H9 (cell line): ENCODE data around the gene OR2T10. TPM values are rescaled to one million over a fixed set of nuclear protein-coding genes. Genes with fewer than 3 reads are reported as not detected.
"Not testable (repeated sequence)": the region's sequence is repeated elsewhere in the genome, so short reads cannot be mapped to it uniquely, and the experiment has no call there.

Experiments
- DNase-seq: peaks from one replicate; pipeline ENCODE4 v3.0.0-alpha.2; 2017
- H2AFZ ChIP-seq: one replicate; pipeline ENCODE4 v1.6.1; 2013; ENCODE audit warnings: mild to moderate bottlenecking, low read length, control low read depth, moderate library complexity
- H2AK5ac ChIP-seq: 2 replicates; pipeline ENCODE4 v1.6.1; 2013; ENCODE audit warnings: low read length, control low read depth, mixed read lengths; ENCODE audit not compliant: insufficient read length
- H2BK120ac ChIP-seq: one replicate; pipeline ENCODE4 v1.6.1; 2013; ENCODE audit warnings: low read depth, mild to moderate bottlenecking, low read length, control low read depth, inconsistent platforms; ENCODE audit not compliant: poor library complexity, severe bottlenecking
- H2BK12ac ChIP-seq: 2 replicates; pipeline ENCODE4 v1.6.1; 2013; ENCODE audit warnings: low read length, control low read depth, mixed read lengths, low read depth; ENCODE audit not compliant: insufficient read length
- H2BK15ac ChIP-seq: 2 replicates; pipeline ENCODE4 v1.6.1; 2013; ENCODE audit warnings: low read depth, low read length, control low read depth
- H2BK20ac ChIP-seq: one replicate; pipeline ENCODE4 v1.6.1; 2013; ENCODE audit warnings: low read depth, mild to moderate bottlenecking, low read length, control low read depth, inconsistent platforms; ENCODE audit not compliant: poor library complexity, severe bottlenecking
- H2BK5ac ChIP-seq: 2 replicates; pipeline ENCODE4 v1.6.1; 2013; ENCODE audit warnings: low read length, control low read depth, mixed read lengths; ENCODE audit not compliant: insufficient read length
- H3K14ac ChIP-seq: 2 replicates; pipeline ENCODE4 v1.6.1; 2013; ENCODE audit warnings: low read length, control low read depth; ENCODE audit not compliant: insufficient read depth
- H3K18ac ChIP-seq: 2 replicates; pipeline ENCODE4 v1.6.1; 2013; ENCODE audit warnings: low read depth, mild to moderate bottlenecking, mixed read lengths, low read length, control low read depth; ENCODE audit not compliant: insufficient read length
- H3K23ac ChIP-seq: 2 replicates; pipeline ENCODE4 v1.6.1; 2013; ENCODE audit warnings: low read length, control low read depth, mixed read lengths, low read depth; ENCODE audit not compliant: insufficient read length
- H3K23me2 ChIP-seq: 2 replicates; pipeline ENCODE4 v1.6.1; 2013; ENCODE audit warnings: low read depth, mild to moderate bottlenecking, mixed read lengths, low read length, control low read depth; ENCODE audit not compliant: insufficient read length, poor library complexity, severe bottlenecking
- H3K27ac ChIP-seq: 2 replicates; pipeline ENCODE4 v1.5.1; 2013; ENCODE audit warnings: low read length, control low read depth, mixed read lengths, low read depth; ENCODE audit not compliant: insufficient read length
- H3K27me3 ChIP-seq: 2 replicates; pipeline ENCODE4 v1.6.1; 2013; ENCODE audit warnings: low read length, control low read depth, inconsistent platforms; ENCODE audit not compliant: insufficient read depth
- H3K4ac ChIP-seq: 2 replicates; pipeline ENCODE4 v1.6.1; 2013; ENCODE audit warnings: low read depth, mild to moderate bottlenecking, control low read depth, inconsistent platforms, low read length, moderate library complexity
- H3K4me1 ChIP-seq: 2 replicates; pipeline ENCODE4 v1.6.1; 2013; ENCODE audit warnings: low read length, control low read depth, inconsistent platforms; ENCODE audit not compliant: insufficient read depth
- H3K4me2 ChIP-seq: 2 replicates; pipeline ENCODE4 v1.6.1; 2013; ENCODE audit warnings: low read length, control low read depth, mixed read lengths; ENCODE audit not compliant: insufficient read length, insufficient read depth
- H3K56ac ChIP-seq: 2 replicates; pipeline ENCODE4 v1.6.1; 2013; ENCODE audit warnings: low read depth, mild to moderate bottlenecking, mixed read lengths, low read length, control low read depth; ENCODE audit not compliant: insufficient read length
- H3K79me1 ChIP-seq: 2 replicates; pipeline ENCODE4 v1.6.1; 2013; ENCODE audit warnings: low read depth, mild to moderate bottlenecking, moderate library complexity, low read length, control low read depth, inconsistent platforms; ENCODE audit not compliant: insufficient read depth, poor library complexity, severe bottlenecking
- H3K79me2 ChIP-seq: 2 replicates; pipeline ENCODE4 v1.6.1; 2013; ENCODE audit warnings: low read length, control low read depth, inconsistent platforms; ENCODE audit not compliant: insufficient read depth
- H3K9ac ChIP-seq: 2 replicates; pipeline ENCODE4 v1.6.1; 2013; ENCODE audit warnings: low read length, control low read depth, mixed read lengths; ENCODE audit not compliant: insufficient read length; ENCODE audit errors: extremely low read depth
- H3K9me3 ChIP-seq: one replicate; pipeline ENCODE4 v1.6.1; 2013; ENCODE audit warnings: low read depth, low read length, inconsistent platforms; ENCODE audit not compliant: control insufficient read depth
- H3T11ph ChIP-seq: one replicate; pipeline ENCODE4 v1.6.1; 2013; ENCODE audit warnings: mild to moderate bottlenecking, low read length, control low read depth, inconsistent platforms
- H4K20me1 ChIP-seq: one replicate; pipeline ENCODE4 v1.6.1; 2013; ENCODE audit not compliant: control insufficient read depth, insufficient read length, insufficient read depth
- H4K5ac ChIP-seq: 2 replicates; pipeline ENCODE4 v1.6.1; 2013; ENCODE audit warnings: low read depth, mild to moderate bottlenecking, mixed read lengths, low read length, control low read depth; ENCODE audit not compliant: insufficient read length
- H4K8ac ChIP-seq: replicated peaks from 2 replicates; pipeline ENCODE4 v1.6.1; 2013; ENCODE audit warnings: low read length, control low read depth, mixed read lengths, low read depth; ENCODE audit not compliant: insufficient read length
- H4K91ac ChIP-seq: 2 replicates; pipeline ENCODE4 v1.6.1; 2013; ENCODE audit warnings: low read depth, mild to moderate bottlenecking, moderate library complexity, mixed read lengths, low read length, control low read depth; ENCODE audit not compliant: insufficient read length
- H3K27ac Mint-ChIP-seq, 3 experiments: 2 replicates in 2 of 3; 3 replicates in 1 of 3; pipeline ENCODE4 v1.8.0; 2020 to 2021; ENCODE audit warnings: mixed read lengths in 3 of 3, mild to moderate bottlenecking in 1 of 3, moderate library complexity in 1 of 3
- H3K27me3 Mint-ChIP-seq: 2 replicates; pipeline ENCODE4 v1.8.0; 2021; ENCODE audit warnings: low read depth, mild to moderate bottlenecking, moderate library complexity, mixed read lengths
- H3K36me3 Mint-ChIP-seq, 3 experiments: 2 replicates in 2 of 3; 3 replicates in 1 of 3; pipeline ENCODE4 v1.8.0; 2020 to 2021; ENCODE audit warnings: low read depth in 3 of 3, mixed read lengths in 3 of 3; ENCODE audit not compliant: insufficient read depth in 1 of 3
- H3K4me1 Mint-ChIP-seq, 2 experiments: 2 replicates each; pipeline ENCODE4 v1.8.0; 2020; ENCODE audit warnings: mixed read lengths in 2 of 2
- H3K4me3 Mint-ChIP-seq, 2 experiments: 2 replicates in 1 of 2; 3 replicates in 1 of 2; pipeline ENCODE4 v1.8.0; 2020 to 2021; ENCODE audit warnings: mild to moderate bottlenecking in 2 of 2, mixed read lengths in 2 of 2, moderate library complexity in 1 of 2
- H3K9me3 Mint-ChIP-seq, 2 experiments: 2 replicates in 1 of 2; 3 replicates in 1 of 2; pipeline ENCODE4 v1.8.0; 2020; ENCODE audit warnings: mild to moderate bottlenecking in 2 of 2, mixed read lengths in 2 of 2, moderate library complexity in 1 of 2
- WGBS: extraction: QIAGEN DNeasy Blood & Tissue Kit; methylation state at CpG from one replicate; pipeline ENCODE4 v1.1.7; 2013; ENCODE audit warnings: missing lambda C conversion rate, low lambda C conversion rate, mixed read lengths; ENCODE audit not compliant: insufficient read length; ENCODE audit errors: extremely low coverage; 5-methylcytosine and 5-hydroxymethylcytosine counted together
- total RNA-seq: library from RNA; stranded (reverse); gene quantifications from 2 replicates; pipeline ENCODE4 v1.2.1, GENCODE V29; 2021

OR2T10 gene
- total RNA-seq, 1 experiment from 2014 or later, result not detected

DNA sequence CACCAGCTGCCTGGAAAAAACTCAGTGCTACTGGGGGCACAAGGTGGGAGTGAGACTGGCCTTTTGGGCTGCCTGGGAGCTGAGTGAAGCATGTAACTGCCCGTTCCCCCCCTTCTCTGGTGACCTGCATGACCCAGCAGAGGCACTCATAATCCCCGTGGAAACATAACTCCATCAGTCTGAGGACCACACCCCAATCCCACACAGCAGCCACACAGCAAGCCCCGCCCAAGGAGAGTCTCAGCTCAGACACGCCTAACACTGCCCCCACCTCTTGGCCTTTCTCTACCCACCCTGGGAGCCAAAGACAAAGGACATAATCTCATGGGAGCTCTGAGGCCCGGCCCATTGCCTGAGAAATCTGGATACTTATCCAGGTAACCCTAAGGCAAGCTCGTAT, 46.5 kb downstream of the OR2T10 start:
- H3T11ph ChIP-seq, H2BK20ac ChIP-seq, H4K5ac ChIP-seq, H3K18ac ChIP-seq, H3K9me3 Mint-ChIP-seq, H2BK15ac ChIP-seq, H3K4me3 Mint-ChIP-seq, H3K27me3 ChIP-seq, H4K8ac ChIP-seq, H3K4me2 ChIP-seq, H3K79me1 ChIP-seq, H4K91ac ChIP-seq, H4K20me1 ChIP-seq, H2AFZ ChIP-seq, H3K4me1 ChIP-seq, H3K56ac ChIP-seq, H3K14ac ChIP-seq, H2AK5ac ChIP-seq, H3K4me1 Mint-ChIP-seq, DNase-seq, H3K9me3 ChIP-seq, H3K27ac ChIP-seq, H2BK5ac ChIP-seq, H2BK120ac ChIP-seq, H3K27me3 Mint-ChIP-seq, H3K79me2 ChIP-seq, H2BK12ac ChIP-seq, H3K23me2 ChIP-seq, H3K36me3 Mint-ChIP-seq, H3K4ac ChIP-seq, H3K9ac ChIP-seq, H3K23ac ChIP-seq, H3K27ac Mint-ChIP-seq: not testable (repeated sequence)
- no CpG with 5 or more reads among the region's 6 CpGs for WGBS

DNA sequence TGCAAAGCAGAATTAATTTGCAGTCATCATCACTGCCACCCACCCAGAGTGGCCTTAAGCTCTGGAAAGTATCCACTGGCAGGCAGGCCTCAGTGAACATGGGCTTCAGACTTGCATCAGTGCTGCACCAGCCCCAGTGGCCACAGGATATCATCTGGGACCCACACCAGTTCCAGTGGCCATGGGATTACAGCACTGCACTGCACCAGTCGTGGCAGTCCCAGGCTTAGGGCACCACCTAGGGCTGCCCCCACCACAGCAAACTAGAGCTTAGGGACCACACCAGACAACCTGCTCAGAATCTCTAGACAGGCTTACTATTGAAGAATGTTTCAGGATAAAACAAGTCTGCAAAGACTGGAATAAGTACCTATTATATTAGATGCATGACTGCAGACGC, 50.1 kb downstream of the OR2T10 start:
- H3K4me3 Mint-ChIP-seq, H2BK5ac ChIP-seq, H3K23me2 ChIP-seq, H3K27ac ChIP-seq, H4K5ac ChIP-seq, H4K20me1 ChIP-seq, H3K23ac ChIP-seq, H3K14ac ChIP-seq, H3T11ph ChIP-seq, H3K79me2 ChIP-seq, H3K4me1 Mint-ChIP-seq, H3K9me3 Mint-ChIP-seq, H3K36me3 Mint-ChIP-seq, H3K4ac ChIP-seq, H2BK20ac ChIP-seq, H3K9ac ChIP-seq, H3K27me3 Mint-ChIP-seq, H3K56ac ChIP-seq, H2BK120ac ChIP-seq, H2BK12ac ChIP-seq, H4K91ac ChIP-seq, H2AK5ac ChIP-seq, H4K8ac ChIP-seq, H3K9me3 ChIP-seq, H3K4me2 ChIP-seq, H3K27ac Mint-ChIP-seq, H2AFZ ChIP-seq, H2BK15ac ChIP-seq, H3K4me1 ChIP-seq, H3K18ac ChIP-seq, DNase-seq, H3K27me3 ChIP-seq, H3K79me1 ChIP-seq: not testable (repeated sequence)
- no CpG with 5 or more reads among the region's 2 CpGs for WGBS

Other genes starting within 250 kb of the OR2T10 start
- gene OR14C36, start 248.9 kb downstream of the OR2T10 start, total RNA-seq, result not detected in 2 replicates
- gene OR2T4, start 236.0 kb downstream of the OR2T10 start, total RNA-seq, result not detected in 2 replicates
- not detected in 2 replicates for gene OR2T6, start 222.0 kb downstream of the OR2T10 start, total RNA-seq
- not detected in 2 replicates for gene OR2T1, start 194.7 kb downstream of the OR2T10 start, total RNA-seq
- not detected in 2 replicates for gene OR2T2, start 152.1 kb downstream of the OR2T10 start, total RNA-seq
- not detected in 2 replicates for gene OR2T3, start 124.3 kb downstream of the OR2T10 start, total RNA-seq
- not detected in 2 replicates for gene OR2T5, start 109.1 kb downstream of the OR2T10 start, total RNA-seq
- gene OR2G6, start 89.6 kb downstream of the OR2T10 start, total RNA-seq, result not detected in 2 replicates
- not detected in 2 replicates for gene OR2T29, start 34.9 kb downstream of the OR2T10 start, total RNA-seq
- gene OR2T34, start 22.9 kb downstream of the OR2T10 start, total RNA-seq, result not detected in 2 replicates
- not detected in 2 replicates for gene OR2T11, start 37.4 kb upstream of the OR2T10 start, total RNA-seq
- gene OR2T35, start 47.6 kb upstream of the OR2T10 start, total RNA-seq, result not detected in 2 replicates
- not detected in 2 replicates for gene OR2T27, start 57.8 kb upstream of the OR2T10 start, total RNA-seq
- not detected in 2 replicates for gene OR14I1, start 105.1 kb upstream of the OR2T10 start, total RNA-seq
- gene LYPD8, start 158.1 kb upstream of the OR2T10 start, total RNA-seq, result not detected in 2 replicates
- gene SH3BP5L, start 228.2 kb upstream of the OR2T10 start, total RNA-seq, result 27.6 and 28.8 TPM in 2 replicates
- gene ZNF672, start 240.5 kb upstream of the OR2T10 start, total RNA-seq, result 28.5 and 29.4 TPM in 2 replicates